AG09319 (cell line): ENCODE results near the gene THAP5.

Experiments
- DNase-seq: peaks from one replicate; pipeline ENCODE4 v3.0.0-alpha.2; 2010; ENCODE audit warnings: low read depth; ENCODE audit errors: extremely low read depth
- TF ChIP-seq, protein P1 (sequence below): IDR thresholded peaks from 2 replicates; pipeline ENCODE4 v1.5.1; 2011; ENCODE audit warnings: low read depth, mild to moderate bottlenecking, inconsistent platforms, low read length, moderate library complexity

THAP5 gene

DNA sequence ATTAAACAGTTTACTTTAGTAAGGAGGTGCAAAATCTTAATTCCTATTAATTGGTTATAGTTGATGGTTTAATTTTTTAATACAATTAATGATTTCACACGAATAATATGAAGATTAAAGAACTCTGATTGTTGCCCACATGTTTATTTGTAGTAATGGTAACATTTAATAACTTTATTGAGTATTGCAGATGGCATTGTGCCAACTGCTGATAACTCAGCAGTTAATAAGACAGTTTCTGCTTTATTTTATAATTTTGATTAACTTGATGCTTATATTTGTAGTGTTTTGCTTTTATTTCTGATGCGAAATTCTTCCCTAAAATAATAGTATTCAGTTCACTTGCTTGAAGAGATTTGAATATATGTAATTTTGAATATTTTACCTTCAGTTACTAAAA is 3.0 kb upstream of the THAP5 start:
- TF ChIP-seq, protein P1, sequence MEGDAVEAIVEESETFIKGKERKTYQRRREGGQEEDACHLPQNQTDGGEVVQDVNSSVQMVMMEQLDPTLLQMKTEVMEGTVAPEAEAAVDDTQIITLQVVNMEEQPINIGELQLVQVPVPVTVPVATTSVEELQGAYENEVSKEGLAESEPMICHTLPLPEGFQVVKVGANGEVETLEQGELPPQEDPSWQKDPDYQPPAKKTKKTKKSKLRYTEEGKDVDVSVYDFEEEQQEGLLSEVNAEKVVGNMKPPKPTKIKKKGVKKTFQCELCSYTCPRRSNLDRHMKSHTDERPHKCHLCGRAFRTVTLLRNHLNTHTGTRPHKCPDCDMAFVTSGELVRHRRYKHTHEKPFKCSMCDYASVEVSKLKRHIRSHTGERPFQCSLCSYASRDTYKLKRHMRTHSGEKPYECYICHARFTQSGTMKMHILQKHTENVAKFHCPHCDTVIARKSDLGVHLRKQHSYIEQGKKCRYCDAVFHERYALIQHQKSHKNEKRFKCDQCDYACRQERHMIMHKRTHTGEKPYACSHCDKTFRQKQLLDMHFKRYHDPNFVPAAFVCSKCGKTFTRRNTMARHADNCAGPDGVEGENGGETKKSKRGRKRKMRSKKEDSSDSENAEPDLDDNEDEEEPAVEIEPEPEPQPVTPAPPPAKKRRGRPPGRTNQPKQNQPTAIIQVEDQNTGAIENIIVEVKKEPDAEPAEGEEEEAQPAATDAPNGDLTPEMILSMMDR, result no peak
- DNase-seq, result no peak

DNA sequence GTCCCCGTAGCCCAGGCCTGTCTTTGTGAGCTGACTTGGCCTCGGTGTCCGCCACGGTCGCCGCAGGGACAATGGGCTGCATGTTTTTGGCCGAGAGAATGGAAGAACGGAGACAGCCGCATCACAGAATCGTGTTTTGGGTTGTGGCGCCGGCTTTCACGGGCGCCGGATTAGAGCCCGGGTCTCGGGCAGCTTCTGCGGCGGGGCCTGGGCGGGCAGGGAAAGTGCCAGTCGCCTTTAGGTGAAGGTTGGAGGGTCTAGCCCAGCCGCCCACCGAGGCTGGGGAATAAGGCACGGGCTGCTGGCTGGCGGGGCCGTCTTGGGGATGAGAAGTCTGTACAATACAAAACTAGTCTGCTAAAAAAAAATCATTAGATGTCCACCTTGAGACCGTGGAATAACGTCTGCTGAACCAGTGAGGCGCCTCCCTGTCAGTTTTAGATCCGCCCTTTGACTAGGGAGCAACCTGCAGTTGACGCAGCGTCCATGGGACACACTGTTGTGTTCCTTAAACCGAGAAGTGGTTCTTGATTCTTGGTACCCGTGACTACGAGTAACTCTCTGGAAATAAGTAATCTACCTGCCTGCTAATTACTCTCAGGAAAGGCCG is 745 bp upstream of the THAP5 start:
- no peak for DNase-seq
- TF ChIP-seq, protein P1, result no peak

GRCh38 chr7:108568801-108569380 is 615 bp downstream of the THAP5 start:
- DNase-seq, result no peak

GRCh38 chr7:108565987-108566386 is 3.5 kb downstream of the THAP5 start:
- TF ChIP-seq, protein P1, result no peak
- DNase-seq, result no peak

More at GRCh38 chr7:108568801-108569380, 615 bp downstream of the THAP5 start:
- TF ChIP-seq, protein P1, result no peak

- no peak for DNase-seq
- TF ChIP-seq, protein P1, result no peak
Observed at GRCh38 chr7:108561047-108561619, 8.4 kb downstream of the THAP5 start.

- TF ChIP-seq, protein P1, result no peak
- no peak for DNase-seq
Observed at GRCh38 chr7:108559253-108559652, 10.3 kb downstream of the THAP5 start.

- TF ChIP-seq, protein P1, result no peak
- DNase-seq, result no peak
Observed at GRCh38 chr7:108557617-108558016, 11.9 kb downstream of the THAP5 start.
